GM18861 (cell line): ENCODE data around the gene EPHB1.

ENCODE experiments used
- ATAC-seq: cut with Tn5 transposase; IDR thresholded peaks from one replicate; pipeline ENCODE4 v1.9.1; 2021; ENCODE audit not compliant: unreplicated experiment

EPHB1 gene

DNA sequence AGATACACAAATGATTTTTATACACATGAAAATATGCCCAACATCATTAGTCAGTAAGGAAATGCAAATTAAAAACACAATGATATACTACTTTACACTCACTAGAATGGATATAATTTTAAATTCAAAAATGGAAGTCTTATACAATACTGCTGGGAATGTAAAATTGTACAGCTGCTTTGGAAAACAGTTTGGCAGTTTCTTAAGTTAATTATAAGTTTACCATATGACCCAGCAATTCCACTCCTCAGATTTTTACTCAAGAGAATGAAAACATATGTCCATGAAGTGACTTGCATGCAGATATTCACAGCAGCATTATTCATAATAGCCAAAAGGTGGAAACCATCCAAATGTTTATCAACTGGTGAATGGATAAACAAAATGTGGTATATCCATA lies 281.3 kb downstream of the EPHB1 start:
- no peak for ATAC-seq

DNA sequence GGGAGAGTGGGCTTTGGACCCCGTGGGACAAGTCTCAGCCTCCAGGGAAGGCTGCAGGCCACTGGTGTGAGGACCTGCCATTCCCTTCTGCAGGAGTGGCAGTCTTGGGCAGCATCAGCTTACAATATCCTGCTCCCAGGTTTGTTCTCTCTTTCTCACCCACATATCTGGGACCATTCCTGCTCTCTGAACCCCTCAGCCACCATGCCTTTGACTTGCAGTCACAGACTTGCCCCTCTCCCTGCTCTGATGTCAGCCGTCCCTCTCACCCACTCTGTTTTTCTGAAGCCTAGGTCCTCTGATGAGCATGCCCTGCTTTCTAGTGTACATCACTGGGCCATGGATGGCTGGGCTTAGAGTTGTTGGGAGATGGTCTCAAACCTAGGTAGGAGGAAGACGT lies 282.1 kb downstream of the EPHB1 start:
- ATAC-seq = no peak

DNA sequence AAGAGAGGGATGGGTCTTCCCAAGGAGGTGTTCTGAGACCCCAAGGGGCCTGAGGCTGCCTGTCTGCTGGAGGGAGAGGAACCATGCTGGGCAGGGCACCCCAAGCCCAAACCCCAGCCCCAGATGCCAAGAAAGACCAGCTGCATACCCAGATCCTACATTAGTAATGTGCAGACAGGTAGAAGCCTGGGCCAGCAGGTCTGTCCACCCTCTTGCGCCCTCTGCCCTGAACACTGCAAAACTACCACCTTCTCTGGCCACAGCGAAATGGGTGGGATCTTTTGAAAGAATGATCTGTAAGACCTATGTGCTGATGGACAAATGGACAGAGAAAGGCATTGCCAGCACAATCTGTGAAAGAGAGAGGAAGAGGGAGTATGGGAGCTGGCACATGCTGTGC lies 283.2 kb downstream of the EPHB1 start:
- no peak for ATAC-seq

DNA sequence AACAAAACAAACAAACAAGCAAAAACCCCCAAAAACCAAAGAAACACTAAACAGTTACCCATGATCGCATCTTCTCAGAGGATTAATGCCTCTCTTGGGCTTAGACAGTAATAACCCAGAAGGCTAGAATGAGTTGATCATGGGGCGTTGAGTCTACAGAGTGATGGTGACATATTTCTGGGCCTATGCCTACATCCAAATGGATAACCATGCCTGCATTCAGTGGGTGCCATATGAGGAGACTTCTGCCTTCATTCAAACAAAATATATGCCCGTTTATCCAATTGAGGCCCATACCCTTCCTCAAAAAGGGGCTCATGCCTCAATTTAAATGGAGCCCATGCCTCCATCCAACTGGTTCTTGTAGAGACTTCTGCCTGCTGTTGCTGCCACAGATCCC lies 284.0 kb downstream of the EPHB1 start:
- ATAC-seq = no peak

DNA sequence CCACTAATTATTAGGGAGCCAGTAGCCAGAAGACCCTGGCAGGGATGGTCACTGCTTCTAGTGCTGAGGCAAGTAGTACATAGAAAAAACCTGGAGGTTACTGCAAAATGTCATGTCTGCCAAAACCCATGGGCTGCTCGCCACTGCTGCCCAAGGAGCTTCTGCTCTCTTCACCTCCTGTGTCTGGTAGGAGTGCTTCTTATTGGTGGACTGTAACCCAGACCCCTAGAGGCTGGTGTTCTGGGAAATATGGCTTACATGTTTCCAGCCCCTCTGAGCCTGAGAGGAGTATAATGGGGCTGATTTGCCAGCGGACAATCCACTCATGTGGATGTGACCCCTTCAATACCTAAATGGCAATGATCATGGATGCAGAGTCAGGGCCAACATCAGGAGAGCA lies 286.4 kb downstream of the EPHB1 start:
- no peak for ATAC-seq

DNA sequence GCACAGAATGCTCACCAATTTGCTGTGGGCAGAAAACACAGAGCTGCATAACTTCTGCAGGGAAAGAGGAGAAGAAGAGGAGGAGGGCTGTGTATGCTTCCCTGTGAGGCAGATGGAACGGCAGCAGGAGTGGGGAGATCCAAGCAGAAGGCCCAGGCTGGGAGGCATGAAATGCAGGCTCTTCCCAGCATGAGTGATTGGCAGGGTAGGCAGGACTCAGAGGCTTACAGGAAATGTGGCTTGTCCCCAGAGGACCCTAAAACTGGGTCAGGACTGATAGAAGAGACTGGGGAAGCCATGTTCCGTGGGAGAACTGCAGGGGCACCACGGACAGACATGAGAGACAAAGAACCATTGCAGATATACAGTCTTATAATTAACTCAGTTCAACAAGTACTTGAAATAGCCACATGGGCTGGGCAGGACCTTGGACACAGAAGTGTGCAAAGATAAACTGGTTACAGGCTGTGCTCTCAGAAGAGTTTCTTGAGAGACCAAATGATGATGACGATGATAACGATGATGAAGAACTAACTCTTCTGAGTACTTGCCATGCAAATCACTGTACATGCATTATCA lies 286.9 kb downstream of the EPHB1 start:
- ATAC-seq = no peak

DNA sequence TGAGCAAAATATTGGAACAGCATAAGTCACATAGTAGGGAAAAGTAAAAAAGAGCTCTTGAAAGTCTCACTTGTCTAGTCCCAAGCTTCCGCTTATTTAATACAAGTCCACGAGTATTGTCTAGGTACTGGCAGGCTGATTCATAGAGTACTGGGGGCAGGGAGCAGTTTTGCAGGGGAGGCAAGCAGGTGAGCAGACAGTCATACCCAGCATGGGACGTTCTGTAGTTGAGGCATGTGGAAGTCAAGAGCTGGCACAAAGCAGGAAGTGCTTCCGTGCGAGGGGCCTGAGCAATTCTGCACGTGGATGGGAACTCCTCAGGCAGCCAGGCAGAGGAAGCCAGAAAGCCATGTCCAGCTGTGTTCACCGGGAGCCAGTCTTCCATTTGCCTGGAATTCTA lies 287.6 kb downstream of the EPHB1 start:
- ATAC-seq = no peak

DNA sequence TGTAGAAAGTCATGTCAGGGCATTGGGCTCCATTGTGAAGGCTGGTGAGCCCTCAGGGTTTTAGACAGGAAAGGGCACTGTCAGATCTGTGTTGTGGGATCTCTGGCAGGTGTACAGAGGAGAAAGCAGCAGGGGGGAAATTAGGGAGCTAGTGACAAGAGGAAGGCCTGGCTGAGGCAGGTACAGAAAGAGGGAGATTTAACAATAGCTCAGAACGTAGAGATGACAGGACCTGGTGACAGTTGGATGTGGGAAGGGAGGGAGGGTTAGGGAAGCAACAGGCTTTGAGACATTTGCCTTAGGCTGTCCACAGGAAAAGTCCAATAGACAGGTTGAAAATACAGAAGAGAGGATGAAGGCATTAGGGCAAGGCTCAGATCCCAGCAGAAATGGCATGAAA lies 288.1 kb downstream of the EPHB1 start:
- no peak for ATAC-seq

DNA sequence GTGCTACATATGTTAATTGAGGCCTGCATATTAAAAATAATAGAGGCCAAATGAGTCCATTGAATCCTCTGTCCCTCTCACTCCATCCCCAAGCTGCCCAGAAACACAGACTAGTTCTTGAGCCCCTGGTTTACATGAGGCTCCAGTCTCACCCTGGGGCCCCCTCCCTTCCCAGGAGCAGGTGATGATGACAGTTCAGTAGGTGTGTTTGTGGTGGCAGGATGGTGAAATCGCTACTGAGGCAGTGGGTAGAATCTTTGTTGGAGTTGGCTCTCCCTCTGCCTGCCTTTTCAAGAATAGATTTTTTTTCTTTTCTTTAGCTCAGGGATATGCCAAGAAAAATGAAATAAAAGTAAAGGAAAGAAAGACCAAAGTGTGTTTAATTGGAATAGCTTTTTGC lies 288.7 kb downstream of the EPHB1 start:
- no peak for ATAC-seq

DNA sequence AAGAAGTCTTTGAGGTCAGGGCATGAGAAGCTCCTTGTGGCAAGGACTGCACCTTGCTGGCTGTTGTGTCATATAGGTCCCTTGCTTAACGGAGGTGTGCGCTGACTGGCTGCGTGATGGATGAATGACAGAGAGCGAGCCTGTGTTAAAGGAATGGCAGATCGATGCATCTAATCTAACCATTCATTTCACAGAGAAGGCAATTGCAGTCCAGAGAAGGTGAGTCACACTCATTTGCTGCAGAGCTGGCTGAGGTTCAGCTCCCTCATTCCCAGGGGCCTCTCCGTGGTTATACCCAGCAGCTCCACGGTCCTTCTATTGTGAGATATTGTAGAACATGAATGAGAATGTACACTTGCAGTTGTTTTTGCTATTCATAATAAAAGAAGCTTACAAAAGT lies 289.3 kb downstream of the EPHB1 start:
- no peak for ATAC-seq

DNA sequence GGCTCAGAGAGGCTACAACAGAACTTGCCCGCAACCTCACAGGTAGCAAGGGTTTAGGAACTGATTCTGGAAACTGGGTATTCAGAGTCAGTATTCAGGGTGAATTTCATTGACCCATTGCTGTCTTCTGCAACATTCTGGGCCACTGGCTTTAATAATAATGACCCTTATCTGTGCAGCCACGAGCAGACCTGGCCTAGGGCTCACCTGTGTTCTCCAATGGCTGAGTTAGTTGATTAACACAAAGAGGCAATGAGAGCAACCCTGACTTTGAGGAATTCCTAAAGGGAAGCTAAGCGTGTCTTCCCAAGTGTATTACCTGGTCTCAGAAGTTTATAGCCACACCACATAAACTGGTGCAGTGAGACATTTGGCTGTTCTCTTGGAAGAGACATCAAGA lies 289.9 kb downstream of the EPHB1 start:
- ATAC-seq = no peak

DNA sequence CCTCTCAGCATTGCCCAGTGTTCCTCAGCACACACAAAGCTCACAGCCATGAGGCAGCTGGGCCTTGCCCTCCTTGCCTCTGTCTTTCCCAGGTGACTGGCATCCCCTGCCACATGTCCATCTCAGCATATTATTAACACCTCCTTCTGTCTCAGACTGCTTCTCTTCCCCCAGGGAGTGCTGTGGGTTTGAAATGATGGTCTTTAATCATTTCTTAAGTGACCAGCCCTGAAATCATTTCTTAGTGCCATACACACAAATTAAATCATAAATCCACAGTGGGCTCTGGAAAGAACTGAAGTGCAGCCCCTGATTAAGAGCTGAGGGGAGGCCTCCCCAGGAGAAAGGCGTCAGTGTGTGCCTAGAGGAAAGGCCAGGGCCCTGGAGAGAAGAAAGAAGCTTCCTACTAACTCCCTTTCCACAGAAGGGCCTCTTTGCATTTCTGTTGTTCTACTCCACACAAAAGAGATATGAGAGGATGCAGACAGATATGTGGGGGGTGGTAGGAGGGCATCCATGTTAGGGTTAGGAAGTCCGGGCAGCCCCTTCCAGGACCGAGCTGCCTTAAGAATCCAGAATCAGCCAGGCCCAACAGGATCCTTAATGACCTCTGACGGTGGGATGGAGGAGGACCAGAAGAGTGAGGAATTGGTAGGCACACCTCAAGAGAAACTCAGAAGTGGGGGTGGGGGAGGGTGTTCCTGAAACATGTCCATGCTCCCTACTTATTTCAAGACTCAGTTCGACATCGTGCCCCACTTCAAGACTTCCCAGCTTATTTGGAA lies 290.8 kb downstream of the EPHB1 start:
- ATAC-seq = no peak

DNA sequence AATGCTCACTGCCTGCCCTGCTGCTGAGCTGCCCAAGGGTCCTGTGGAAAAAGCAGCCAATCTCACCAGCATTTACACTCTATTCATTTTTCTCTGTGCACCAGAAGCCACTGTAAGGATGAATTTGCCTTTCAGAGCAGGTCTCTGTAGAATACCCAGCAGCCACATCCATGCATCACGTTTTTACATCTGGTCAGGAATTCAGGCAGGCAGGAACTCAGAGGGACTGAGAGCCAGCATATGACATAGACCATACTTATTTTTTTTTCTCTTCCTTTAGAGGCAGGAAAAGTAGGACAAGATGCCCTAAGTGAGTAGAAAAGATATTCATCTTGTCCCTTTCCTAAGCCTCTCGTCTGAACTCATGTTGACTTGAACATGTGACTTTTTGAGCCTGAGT lies 292.7 kb downstream of the EPHB1 start:
- no peak for ATAC-seq

DNA sequence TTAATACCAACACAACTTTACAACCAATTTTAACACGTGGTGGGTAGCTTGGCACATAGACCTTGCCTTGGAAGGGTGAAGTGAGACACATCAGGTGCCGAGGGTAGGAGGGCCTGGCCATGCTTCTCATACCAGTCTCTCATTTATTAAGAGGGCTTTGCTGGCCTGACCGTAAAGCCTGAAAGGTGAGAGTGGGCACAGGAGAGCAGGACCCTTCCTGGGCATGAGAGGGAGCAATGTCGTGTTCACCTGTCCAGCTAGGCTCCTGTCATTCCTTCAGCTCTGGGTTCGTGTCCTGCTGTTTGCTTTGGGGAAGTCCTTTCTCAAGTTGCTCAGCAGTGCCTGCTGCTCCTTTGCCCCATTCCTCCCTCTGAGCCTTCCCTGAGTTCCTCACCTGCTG lies 294.4 kb downstream of the EPHB1 start:
- ATAC-seq = no peak

DNA sequence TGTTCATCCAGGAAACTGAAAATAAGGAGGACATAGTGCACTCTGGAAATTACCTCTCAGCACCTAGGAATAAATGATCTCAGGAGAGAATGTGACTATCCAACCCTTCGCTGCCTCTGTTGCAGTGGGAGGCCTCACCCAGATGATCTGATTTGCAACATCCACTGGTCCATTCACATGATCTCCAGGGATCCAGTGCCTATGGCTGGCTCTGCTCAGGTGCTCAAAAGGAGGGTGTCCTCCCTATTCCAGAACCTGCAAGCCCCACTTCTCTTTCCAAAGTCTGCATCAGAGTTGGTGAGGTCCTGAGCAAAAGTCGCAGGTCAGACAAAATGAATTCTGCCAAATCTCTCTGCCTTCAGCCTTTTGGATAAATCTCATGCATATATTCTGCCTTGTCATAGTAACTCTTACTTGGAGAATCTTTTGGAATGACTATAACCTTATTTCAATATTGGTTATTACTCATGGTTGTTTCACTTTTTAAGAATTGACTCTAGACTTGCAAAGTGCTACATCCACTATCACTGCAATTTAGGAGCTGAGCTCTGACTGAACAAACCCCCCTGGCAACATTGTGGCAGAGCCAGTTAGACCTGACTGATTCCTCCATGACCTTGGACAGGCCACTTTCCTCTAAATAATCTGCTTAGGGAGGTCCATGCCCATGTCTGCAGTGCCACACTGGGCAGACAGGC lies 295.1 kb downstream of the EPHB1 start:
- ATAC-seq = no peak

DNA sequence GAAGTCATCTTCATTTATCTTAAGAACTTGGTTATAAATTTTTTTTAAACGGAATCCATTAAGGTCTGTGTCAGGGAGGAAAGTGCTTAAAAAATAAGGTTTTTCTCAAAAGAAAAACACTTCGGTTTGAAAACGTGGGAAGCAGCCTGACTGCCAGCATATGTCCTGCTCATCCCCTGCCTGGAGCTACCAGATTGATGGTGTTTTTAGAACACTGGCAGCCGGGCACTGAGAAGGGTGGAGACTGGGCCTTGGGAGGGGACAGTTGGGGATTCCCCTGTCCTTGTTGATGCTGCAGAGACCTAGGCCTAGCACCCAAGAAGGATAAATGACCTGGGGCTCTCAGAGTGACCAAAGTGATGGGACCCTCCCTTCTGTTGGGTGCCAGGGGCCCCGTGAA lies 296.9 kb downstream of the EPHB1 start:
- ATAC-seq = no peak

DNA sequence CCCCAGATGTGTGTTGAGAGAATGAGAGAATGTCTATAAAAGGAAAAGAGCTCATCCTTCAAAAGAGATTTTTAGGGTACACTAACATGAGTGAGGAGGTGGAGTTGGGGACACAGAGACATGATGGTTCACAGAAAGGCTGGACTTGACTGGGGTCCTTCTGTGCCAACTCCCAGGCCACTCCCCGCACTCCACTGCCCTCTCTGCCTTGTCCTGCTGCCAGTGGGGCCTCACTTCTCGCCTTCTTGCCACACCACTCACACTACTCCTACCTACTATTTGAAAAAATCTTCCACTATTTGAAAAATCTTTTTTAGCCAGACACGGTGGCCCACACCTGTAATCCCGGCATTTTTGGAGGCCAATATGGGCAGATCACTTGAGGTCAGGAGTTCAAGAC lies 298.1 kb downstream of the EPHB1 start:
- ATAC-seq = no peak

DNA sequence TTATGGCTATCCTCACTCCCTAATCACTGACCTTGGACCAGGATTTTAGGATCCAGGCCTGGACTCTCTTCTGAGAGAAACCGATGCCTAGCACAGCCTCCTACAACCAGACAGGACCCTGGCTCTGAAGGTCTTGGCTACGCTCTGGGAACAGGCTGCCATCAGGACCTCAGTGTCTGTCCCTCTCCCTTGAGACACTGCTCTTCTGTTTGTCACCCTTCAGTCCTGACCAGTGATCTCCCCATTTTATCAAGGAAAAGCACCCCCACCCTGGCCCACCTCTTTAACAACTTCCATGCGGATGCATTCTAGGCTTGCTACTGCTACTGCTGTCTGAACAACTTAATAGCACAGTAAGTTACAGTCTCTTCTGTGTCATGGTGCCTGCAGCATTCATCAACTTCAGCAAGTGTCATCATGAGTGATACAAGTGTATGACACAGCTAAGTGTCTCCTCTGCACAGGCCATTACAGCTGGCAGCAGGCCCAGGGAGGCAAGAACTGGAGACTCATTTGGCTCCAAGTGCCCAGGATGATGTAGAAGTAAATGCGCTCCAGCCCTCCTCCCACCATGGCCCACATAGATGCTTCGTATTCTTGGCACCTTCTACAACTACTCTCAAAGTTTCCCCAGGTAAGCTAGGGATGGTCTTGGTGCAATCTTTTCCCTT lies 302.4 kb downstream of the EPHB1 start:
- no peak for ATAC-seq

DNA sequence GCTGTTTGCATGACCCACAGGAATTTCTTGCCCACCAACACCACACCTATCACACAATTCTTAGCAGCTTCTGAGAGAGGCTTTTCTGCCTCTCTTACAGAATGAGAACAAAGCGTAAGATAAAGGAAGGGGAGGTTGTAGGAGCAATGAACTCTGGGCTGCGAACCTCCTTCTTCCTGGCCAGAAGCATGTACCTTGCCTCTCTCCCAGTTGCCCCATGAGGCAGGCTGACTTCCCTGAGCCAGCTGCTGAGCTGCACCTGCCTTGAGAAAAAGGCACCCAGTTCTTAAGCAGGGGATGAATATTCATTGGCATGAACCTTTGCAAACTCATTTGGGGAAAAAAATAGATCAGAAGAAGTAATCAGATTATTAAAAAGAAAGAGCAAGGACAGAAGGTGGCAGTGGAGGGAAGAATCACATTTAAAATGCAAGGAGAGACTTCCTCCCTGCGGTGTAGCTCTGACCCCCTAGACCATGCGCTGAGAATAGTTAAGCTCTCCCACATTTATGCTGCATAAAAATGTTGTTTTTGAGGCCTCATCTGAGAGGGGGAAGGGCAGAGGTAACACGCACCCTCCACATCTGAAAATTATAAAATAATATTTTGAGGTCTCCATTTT lies 304.8 kb downstream of the EPHB1 start:
- no peak for ATAC-seq

DNA sequence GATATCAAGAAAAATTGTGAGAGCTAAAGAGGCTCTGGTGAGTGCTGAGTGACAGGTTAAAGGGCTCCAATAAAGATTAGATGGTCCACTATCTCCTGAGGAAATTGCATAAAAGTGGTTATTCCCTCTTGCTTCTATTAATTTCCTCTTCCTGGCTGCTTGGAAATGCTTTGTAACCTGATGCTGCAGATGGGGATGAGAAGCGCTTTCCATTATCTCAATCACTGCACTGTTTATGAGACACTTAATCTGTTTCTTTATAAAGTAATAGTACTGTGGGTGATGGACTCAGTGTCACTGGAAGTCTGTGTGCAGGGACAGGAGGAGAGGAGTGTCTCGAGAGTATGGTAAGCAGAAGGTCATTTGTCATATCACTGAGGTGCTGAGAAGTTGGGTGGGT lies 305.3 kb downstream of the EPHB1 start:
- ATAC-seq = no peak

DNA sequence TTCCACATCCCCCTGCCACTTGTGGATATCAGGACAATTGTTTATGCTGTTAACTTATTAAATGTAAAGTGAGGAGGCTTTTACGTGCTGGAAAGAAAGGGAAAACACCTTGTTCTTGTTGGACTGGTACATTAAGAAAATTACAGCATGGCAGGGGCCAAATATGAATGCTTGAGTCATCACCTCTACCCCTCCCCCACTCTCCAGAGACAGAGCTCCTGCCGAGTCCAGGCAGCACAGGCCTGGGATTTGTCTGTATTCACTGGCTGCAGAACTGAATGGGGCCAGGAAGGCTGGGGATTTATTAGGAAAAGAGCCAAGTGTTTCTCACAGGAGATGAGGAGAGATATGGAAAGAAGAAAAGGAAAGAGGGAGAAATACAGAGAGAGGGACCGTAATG lies 308.9 kb downstream of the EPHB1 start:
- no peak for ATAC-seq
